Osteoblast (primary cell): ENCODE measurements around the gene SPTB. TPM values are rescaled to one million over a fixed set of nuclear protein-coding genes. Genes with fewer than 3 reads are reported as not detected.

ENCODE experiments used
- DNase-seq: peaks from one replicate; pipeline ENCODE4 v3.0.0; 2011; ENCODE audit warnings: low spot score, mixed read lengths; ENCODE audit not compliant: insufficient read length; ENCODE audit errors: missing footprints
- H2AFZ ChIP-seq: 2 replicates; pipeline ENCODE4 v1.6.0; 2011; ENCODE audit warnings: mild to moderate bottlenecking, low read length
- H3K27ac ChIP-seq: 2 replicates; pipeline ENCODE4 v1.5.1; 2011; ENCODE audit warnings: mild to moderate bottlenecking, low read depth, low read length, moderate library complexity
- H3K27me3 ChIP-seq: 2 replicates; pipeline ENCODE4 v1.6.0; 2012; ENCODE audit warnings: mild to moderate bottlenecking, control low read depth, inconsistent platforms, low read length, moderate library complexity; ENCODE audit not compliant: insufficient read depth
- H3K36me3 ChIP-seq: 2 replicates; pipeline ENCODE4 v1.5.1; 2011; ENCODE audit warnings: mild to moderate bottlenecking, low read length, control low read depth, moderate library complexity; ENCODE audit not compliant: insufficient read depth
- H3K4me1 ChIP-seq: 2 replicates; pipeline ENCODE4 v1.5.1; 2011; ENCODE audit warnings: mild to moderate bottlenecking, low read length, control low read depth, moderate library complexity; ENCODE audit not compliant: insufficient read depth
- H3K4me2 ChIP-seq: 2 replicates; pipeline ENCODE4 v1.6.0; 2011; ENCODE audit warnings: mild to moderate bottlenecking, low read length; ENCODE audit not compliant: insufficient read depth
- H3K4me3 ChIP-seq: fragments of 200-600 bp; sonication (generic); 3 replicates; pipeline ENCODE4 v1.5.1; 2012; ENCODE audit warnings: mild to moderate bottlenecking, low read length, inconsistent platforms; ENCODE audit not compliant: insufficient read depth
- H3K79me2 ChIP-seq: 2 replicates; pipeline ENCODE4 v1.6.0; 2012; ENCODE audit warnings: mild to moderate bottlenecking, low read length, control low read depth, inconsistent platforms; ENCODE audit not compliant: insufficient read depth
- H3K9me3 ChIP-seq: 2 replicates; pipeline ENCODE4 v1.5.1; 2011; ENCODE audit warnings: low read depth, low read length, control low read depth
- H4K20me1 ChIP-seq: 2 replicates; pipeline ENCODE4 v1.6.0; 2012; ENCODE audit warnings: mild to moderate bottlenecking, low read length, control low read depth; ENCODE audit not compliant: insufficient read depth
- total RNA-seq: library from RNA; depleted of rRNA; stranded (reverse); fragments of >200 nt; gene quantifications from 2 replicates; pipeline ENCODE4 v1.2.3, GENCODE V29; 2012
- TF ChIP-seq, protein P1 (sequence below): IDR thresholded peaks from 2 replicates; pipeline ENCODE4 v1.5.1; 2011; ENCODE audit warnings: mild to moderate bottlenecking, low read depth, low read length, moderate library complexity; ENCODE audit errors: extremely low read depth

SPTB gene
- total RNA-seq: under 0.01 TPM in 1 of 2 replicates, not detected in the other

DNA sequence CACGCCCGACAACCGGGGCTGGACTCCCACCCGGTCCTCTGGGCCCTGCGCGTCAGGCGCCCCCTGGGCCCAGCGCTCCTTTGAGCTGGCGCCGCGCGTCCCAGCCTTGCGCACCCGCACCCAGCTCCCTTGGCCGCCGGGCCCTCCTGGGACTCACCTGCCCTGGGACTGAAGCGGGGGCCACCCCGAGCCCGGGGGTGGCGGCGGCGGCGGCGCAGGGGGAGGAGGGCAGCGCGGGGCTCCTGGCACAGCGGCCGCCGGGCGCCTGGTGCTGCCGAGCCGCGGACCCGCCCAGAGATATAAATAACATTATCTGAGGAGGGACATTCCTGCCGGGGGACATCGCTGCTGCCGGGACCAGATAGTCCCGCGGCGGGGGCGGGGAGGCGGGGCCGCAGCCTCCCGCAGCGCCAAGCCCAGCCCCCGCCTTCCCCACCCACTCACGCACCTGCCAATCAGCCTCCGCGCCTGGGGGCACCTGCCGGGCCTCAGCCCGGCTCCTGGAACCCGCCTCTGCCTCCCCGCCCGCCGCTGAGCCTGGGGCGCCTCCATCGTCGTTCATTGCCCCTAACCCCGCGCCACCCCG, at the start of gene SPTB:
Gene SPTB (minus strand): TSS at position 273 of the 586 bp plus-strand sequence. CDS start 56,813 bp downstream, outside the sequence.
- Histone ChIP-seq H3K4me3 (peak within 1 kb of the TSS; percentile 48), H3K27me3 (peaks cover 81% of the 10 kb centered on the region), H3K27ac (no peak within 1 kb of the TSS), H3K4me2 (peak within 1 kb of the TSS; percentile 67), H3K4me1 (no peaks in the 10 kb centered on the region), H2AFZ (peak within 1 kb of the TSS; percentile 72), H3K36me3 (no peaks in the 10 kb centered on the region), H3K9me3 (no peaks in the 10 kb centered on the region), H3K79me2 (no peaks in the 10 kb centered on the region), H4K20me1 (no peaks in the 10 kb centered on the region)
- TF ChIP-seq, protein P1, sequence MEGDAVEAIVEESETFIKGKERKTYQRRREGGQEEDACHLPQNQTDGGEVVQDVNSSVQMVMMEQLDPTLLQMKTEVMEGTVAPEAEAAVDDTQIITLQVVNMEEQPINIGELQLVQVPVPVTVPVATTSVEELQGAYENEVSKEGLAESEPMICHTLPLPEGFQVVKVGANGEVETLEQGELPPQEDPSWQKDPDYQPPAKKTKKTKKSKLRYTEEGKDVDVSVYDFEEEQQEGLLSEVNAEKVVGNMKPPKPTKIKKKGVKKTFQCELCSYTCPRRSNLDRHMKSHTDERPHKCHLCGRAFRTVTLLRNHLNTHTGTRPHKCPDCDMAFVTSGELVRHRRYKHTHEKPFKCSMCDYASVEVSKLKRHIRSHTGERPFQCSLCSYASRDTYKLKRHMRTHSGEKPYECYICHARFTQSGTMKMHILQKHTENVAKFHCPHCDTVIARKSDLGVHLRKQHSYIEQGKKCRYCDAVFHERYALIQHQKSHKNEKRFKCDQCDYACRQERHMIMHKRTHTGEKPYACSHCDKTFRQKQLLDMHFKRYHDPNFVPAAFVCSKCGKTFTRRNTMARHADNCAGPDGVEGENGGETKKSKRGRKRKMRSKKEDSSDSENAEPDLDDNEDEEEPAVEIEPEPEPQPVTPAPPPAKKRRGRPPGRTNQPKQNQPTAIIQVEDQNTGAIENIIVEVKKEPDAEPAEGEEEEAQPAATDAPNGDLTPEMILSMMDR: no peak
- DNase-seq: peak; percentile 49

DNA sequence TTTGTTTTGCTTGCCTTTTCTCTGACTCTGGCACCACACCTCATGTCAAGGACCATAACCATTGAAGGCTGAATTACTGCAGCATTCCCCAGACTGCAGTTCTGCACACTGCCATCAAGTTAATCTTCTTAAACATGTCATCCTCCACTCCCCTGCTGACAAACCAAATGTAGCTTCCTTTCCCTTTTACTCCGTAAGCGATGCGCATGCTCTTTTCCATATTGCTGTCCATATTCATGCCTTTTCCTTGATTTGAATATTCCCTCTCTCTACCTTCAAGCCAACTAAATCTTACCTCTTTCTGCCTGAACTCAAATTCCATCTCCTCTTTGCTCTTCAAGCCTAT, 49.3 kb upstream of the SPTB start:
- Histone ChIP-seq H3K4me2 (no peak overlapping the region), H3K27ac (no peak overlapping the region), H3K9me3 (no peaks in the 10 kb centered on the region), H3K36me3 (peaks cover 76% of the 10 kb centered on the region), H3K4me3 (no peak overlapping the region), H3K4me1 (no peaks in the 10 kb centered on the region), H3K27me3 (no peaks in the 10 kb centered on the region), H3K79me2 (peaks cover 32% of the 10 kb centered on the region), H4K20me1 (peaks cover 3% of the 10 kb centered on the region), H2AFZ (no peak overlapping the region)
- no peak for DNase-seq
- TF ChIP-seq, protein P1: no peak

DNA sequence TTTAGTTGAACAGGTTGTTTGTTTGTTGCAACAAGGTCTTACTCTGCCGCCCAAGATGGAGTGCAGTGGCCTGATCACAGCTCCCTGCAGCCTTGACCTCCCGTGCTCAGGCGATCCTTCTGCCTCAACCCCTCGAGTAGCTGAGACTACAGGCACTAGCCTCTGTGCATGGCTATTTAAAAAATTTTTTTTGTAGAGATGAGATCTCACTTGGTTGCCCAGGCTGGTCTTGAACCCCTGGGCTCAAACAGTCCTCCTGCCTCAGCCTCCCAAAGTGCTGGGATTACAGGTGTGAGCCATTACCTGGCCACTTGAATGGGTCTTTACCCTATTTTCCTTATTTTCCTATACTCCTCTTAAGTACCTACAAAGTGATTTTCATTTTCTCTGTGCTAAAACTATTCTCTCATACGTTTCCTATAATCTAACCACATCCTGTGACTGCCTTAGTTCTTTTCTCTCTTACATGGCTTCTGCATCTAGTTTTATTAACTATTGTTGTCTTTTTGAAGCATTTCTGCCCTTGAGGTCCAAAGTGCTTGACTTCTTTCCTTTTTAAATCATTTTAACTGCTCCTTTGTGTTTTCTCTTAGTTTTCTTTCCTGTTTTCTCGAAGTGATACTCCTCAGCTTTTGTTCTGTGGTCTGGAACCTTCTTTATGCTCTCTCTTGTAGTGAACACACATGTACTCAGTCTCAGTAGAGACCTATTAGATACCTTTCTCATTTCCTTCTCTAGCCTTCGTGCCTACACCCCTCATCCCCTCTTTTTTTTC, 48.7 kb upstream of the SPTB start:
- Histone ChIP-seq H3K27me3 (no peaks in the 10 kb centered on the region), H3K4me2 (no peak overlapping the region), H3K9me3 (no peaks in the 10 kb centered on the region), H3K4me3 (no peak overlapping the region), H2AFZ (no peak overlapping the region), H3K36me3 (peaks cover 76% of the 10 kb centered on the region), H3K4me1 (no peaks in the 10 kb centered on the region), H4K20me1 (peaks cover 3% of the 10 kb centered on the region), H3K79me2 (peaks cover 35% of the 10 kb centered on the region), H3K27ac (no peak overlapping the region)
- no peak for DNase-seq
- TF ChIP-seq, protein P1: no peak

DNA sequence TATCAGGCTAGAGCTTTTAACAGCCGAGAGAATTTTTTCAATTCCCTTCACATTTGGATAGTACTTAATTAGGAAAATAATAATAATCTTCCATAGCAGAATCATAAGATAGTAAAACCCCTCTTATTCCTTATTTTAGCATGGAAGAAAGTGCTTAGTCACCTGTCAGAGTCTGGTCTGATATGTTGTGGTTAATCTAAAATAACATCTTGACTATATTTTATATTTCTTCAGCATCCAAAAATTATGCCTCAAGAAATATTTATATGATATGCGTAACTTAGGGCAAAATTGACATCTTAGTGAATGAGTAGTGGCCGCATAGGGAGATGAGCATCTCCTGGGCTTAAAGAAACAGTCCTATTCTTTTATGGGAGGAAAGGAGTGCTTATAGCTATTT, 47.3 kb upstream of the SPTB start:
- Histone ChIP-seq H3K36me3 (peaks cover 62% of the 10 kb centered on the region), H4K20me1 (peaks cover 3% of the 10 kb centered on the region)

More for the DNA sequence above, 47.3 kb upstream of the SPTB start:
- Histone ChIP-seq H3K4me1 (no peaks in the 10 kb centered on the region), H3K4me3 (no peak overlapping the region), H3K27me3 (no peaks in the 10 kb centered on the region), H3K9me3 (no peaks in the 10 kb centered on the region), H3K4me2 (no peak overlapping the region), H3K27ac (no peak overlapping the region), H3K79me2 (peaks cover 37% of the 10 kb centered on the region), H2AFZ (no peak overlapping the region)
- TF ChIP-seq, protein P1: no peak
- no peak for DNase-seq
